Thymus (tissue), 11 donors: ENCODE measurements around the gene ZBTB20. TPM values are rescaled to one million over a fixed set of nuclear protein-coding genes. Genes with fewer than 3 reads are reported as not detected.

ENCODE experiments used
- DNase-seq, 9 donors: peaks; one replicate each; pipeline ENCODE4 v3.0.0-alpha.2; 2013; ENCODE audit warnings: low spot score in 9 of 9, low read depth in 6 of 9, missing footprints in 1 of 9
- H3K27ac ChIP-seq, 2 donors: one replicate each; pipeline ENCODE4 v1.5.1; 2013; ENCODE audit warnings: control low read depth in 1 of 2, low read depth in 1 of 2, low read length in 1 of 2, mild to moderate bottlenecking in 1 of 2, moderate library complexity in 1 of 2
- H3K27me3 ChIP-seq, 2 donors: one replicate each; pipeline ENCODE4 v1.5.1; 2013; ENCODE audit warnings: low read length in 1 of 2; ENCODE audit not compliant: control insufficient read depth in 2 of 2, insufficient read depth in 1 of 2
- H3K36me3 ChIP-seq, 2 donors: one replicate each; pipeline ENCODE4 v1.5.1; 2013; ENCODE audit warnings: low read length in 1 of 2, mild to moderate bottlenecking in 1 of 2, moderate library complexity in 1 of 2; ENCODE audit not compliant: control insufficient read depth in 2 of 2, insufficient read depth in 2 of 2
- H3K4me1 ChIP-seq, 2 donors: one replicate each; pipeline ENCODE4 v1.5.1; 2013; ENCODE audit warnings: low read length in 2 of 2; ENCODE audit not compliant: control insufficient read depth in 2 of 2, insufficient read depth in 2 of 2
- H3K4me3 ChIP-seq, 2 donors: one replicate each; pipeline ENCODE4 v1.5.1; 2013; ENCODE audit warnings: low read length in 2 of 2, control low read depth in 1 of 2, mild to moderate bottlenecking in 1 of 2
- H3K9me3 ChIP-seq, 2 donors: one replicate each; pipeline ENCODE4 v1.5.1; 2013; ENCODE audit warnings: low read length in 1 of 2, mild to moderate bottlenecking in 1 of 2; ENCODE audit not compliant: control insufficient read depth in 2 of 2, insufficient read depth in 1 of 2
- WGBS: extraction: QIAGEN DNeasy Blood & Tissue Kit; methylation state at CpG from one replicate; pipeline ENCODE4 v1.1.7; 2013; 5-methylcytosine and 5-hydroxymethylcytosine counted together
- polyA plus RNA-seq: library from polyadenylated mRNA; stranded (reverse); fragments of 200-250 nt; gene quantifications from one replicate; pipeline ENCODE4 v1.2.3, GENCODE V29; 2013
- total RNA-seq: library from RNA; stranded (reverse); fragments of 120-200 nt; gene quantifications from one replicate; pipeline ENCODE4 v1.2.4, GENCODE V29; 2013
- donor health status: healthy.

Gene ZBTB20
- total and polyA plus RNA-seq, 2 donors, result 1.2 to 8.9 TPM

- 98% methylated on average over 2 of the region's 2 CpGs for WGBS
Observed at GRCh38 chr3:114640126-114640525, 507.0 kb downstream of the ZBTB20 start.

GRCh38 chr3:114639171-114639570 is 507.9 kb downstream of the ZBTB20 start:
- no peaks in the 10 kb centered on the region for H3K4me1 ChIP-seq
- H3K36me3 ChIP-seq, result no peaks in the 10 kb centered on the region
- DNase-seq, result no peak
- H3K9me3 ChIP-seq, result no peaks in the 10 kb centered on the region
- no peak overlapping the region for H3K27ac ChIP-seq
- no peak overlapping the region for H3K4me3 ChIP-seq
- no peaks in the 10 kb centered on the region for H3K27me3 ChIP-seq
- WGBS, result 100% methylated on average over 1 of the region's 1 CpG

More at GRCh38 chr3:114640126-114640525, 507.0 kb downstream of the ZBTB20 start:
- no peak for DNase-seq
- H3K27ac ChIP-seq, result no peak overlapping the region
- no peaks in the 10 kb centered on the region for H3K27me3 ChIP-seq
- no peaks in the 10 kb centered on the region for H3K9me3 ChIP-seq
- H3K36me3 ChIP-seq, result no peaks in the 10 kb centered on the region
- H3K4me1 ChIP-seq, result no peaks in the 10 kb centered on the region
- H3K4me3 ChIP-seq, result no peak overlapping the region

- Histone ChIP-seq H3K36me3 (no peaks in the 10 kb centered on the region), H3K27ac (no peak overlapping the region), H3K27me3 (no peaks in the 10 kb centered on the region), H3K9me3 (no peaks in the 10 kb centered on the region), H3K4me1 (no peaks in the 10 kb centered on the region), H3K4me3 (no peak overlapping the region)
- DNase-seq, result no peak
- WGBS, result 97% methylated on average over 2 of the region's 2 CpGs
Observed at GRCh38 chr3:114635878-114636277, 511.2 kb downstream of the ZBTB20 start.

- Histone ChIP-seq H3K27ac (no peak overlapping the region), H3K4me3 (no peak overlapping the region), H3K36me3 (no peaks in the 10 kb centered on the region), H3K9me3 (no peaks in the 10 kb centered on the region), H3K27me3 (no peaks in the 10 kb centered on the region), H3K4me1 (no peaks in the 10 kb centered on the region)
- DNase-seq, result no peak
- 97% methylated on average over 3 of the region's 3 CpGs for WGBS
Observed at GRCh38 chr3:114634635-114635034, 512.5 kb downstream of the ZBTB20 start.

- Histone ChIP-seq H3K27me3 (no peaks in the 10 kb centered on the region), H3K9me3 (no peaks in the 10 kb centered on the region), H3K27ac (no peak overlapping the region), H3K4me3 (no peak overlapping the region), H3K4me1 (no peaks in the 10 kb centered on the region), H3K36me3 (no peaks in the 10 kb centered on the region)
- no peak for DNase-seq
- 99% methylated on average over 1 of the region's 1 CpG for WGBS
Observed at GRCh38 chr3:114632757-114633424, 514.2 kb downstream of the ZBTB20 start.

GRCh38 chr3:114627770-114628169 is 519.3 kb downstream of the ZBTB20 start:
- Histone ChIP-seq H3K4me3 (no peak overlapping the region), H3K27ac (no peak overlapping the region), H3K9me3 (no peaks in the 10 kb centered on the region), H3K27me3 (no peaks in the 10 kb centered on the region), H3K36me3 (no peaks in the 10 kb centered on the region), H3K4me1 (no peaks in the 10 kb centered on the region)
- no peak for DNase-seq
- 98% methylated on average over 4 of the region's 4 CpGs for WGBS

- Histone ChIP-seq H3K27me3 (no peaks in the 10 kb centered on the region), H3K4me3 (no peak overlapping the region), H3K36me3 (no peaks in the 10 kb centered on the region), H3K4me1 (no peaks in the 10 kb centered on the region), H3K9me3 (no peaks in the 10 kb centered on the region), H3K27ac (no peak overlapping the region)
- WGBS, result 96% methylated on average over 4 of the region's 4 CpGs
- DNase-seq, result no peak
Observed at GRCh38 chr3:114626751-114627150, 520.3 kb downstream of the ZBTB20 start.

GRCh38 chr3:114624571-114625181 is 522.4 kb downstream of the ZBTB20 start:
- H3K27ac ChIP-seq, result peak overlapping the region in 1 of 2 donors; percentile 64
- H3K27me3 ChIP-seq, result no peaks in the 10 kb centered on the region
- no peak overlapping the region for H3K4me3 ChIP-seq
- no peaks in the 10 kb centered on the region for H3K4me1 ChIP-seq
- 94% methylated on average over 10 of the region's 10 CpGs for WGBS
- no peaks in the 10 kb centered on the region for H3K9me3 ChIP-seq
- no peaks in the 10 kb centered on the region for H3K36me3 ChIP-seq
- no peak for DNase-seq

GRCh38 chr3:114624047-114624445 is 523.0 kb downstream of the ZBTB20 start:
- no peaks in the 10 kb centered on the region for H3K36me3 ChIP-seq
- H3K4me3 ChIP-seq, result no peak overlapping the region
- 90% methylated on average over 6 of the region's 6 CpGs for WGBS
- H3K9me3 ChIP-seq, result no peaks in the 10 kb centered on the region
- DNase-seq, result no peak
- no peak overlapping the region for H3K27ac ChIP-seq
- no peaks in the 10 kb centered on the region for H3K27me3 ChIP-seq
- H3K4me1 ChIP-seq, result no peaks in the 10 kb centered on the region
